CD4-positive, alpha-beta T cell treated with Interferon alpha-2 for 1 hour (primary cell): ENCODE measurements around the gene VPS13D.

ENCODE experiments used
- DNase-seq, 2 donors: peaks; one replicate each; pipeline ENCODE4 v3.0.0-alpha.2; 2020 to 2022

The VPS13D gene

DNA sequence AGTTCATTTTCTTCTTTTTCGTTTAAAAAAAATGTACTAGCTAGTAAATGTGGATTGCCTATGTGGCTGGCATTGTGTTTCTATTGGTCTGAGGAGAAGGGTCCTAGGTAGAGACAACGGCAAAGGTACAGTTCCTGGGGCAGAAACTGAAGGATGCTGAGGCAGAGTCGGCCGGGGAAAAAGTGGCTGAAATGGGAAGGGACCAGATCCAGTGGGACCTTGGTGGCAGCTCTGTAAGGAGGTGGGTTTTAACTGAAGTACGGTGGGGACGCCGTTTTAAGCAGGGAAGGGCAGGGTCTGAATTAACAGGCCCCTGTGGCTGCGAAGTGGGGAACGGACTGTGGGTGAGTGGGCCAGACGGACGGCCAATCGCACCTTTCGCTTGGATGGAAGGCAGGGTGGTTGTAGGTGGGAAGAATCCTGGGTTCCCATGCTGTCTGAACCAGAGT lies 420 bp upstream of the VPS13D start:
- no peak for DNase-seq

DNA sequence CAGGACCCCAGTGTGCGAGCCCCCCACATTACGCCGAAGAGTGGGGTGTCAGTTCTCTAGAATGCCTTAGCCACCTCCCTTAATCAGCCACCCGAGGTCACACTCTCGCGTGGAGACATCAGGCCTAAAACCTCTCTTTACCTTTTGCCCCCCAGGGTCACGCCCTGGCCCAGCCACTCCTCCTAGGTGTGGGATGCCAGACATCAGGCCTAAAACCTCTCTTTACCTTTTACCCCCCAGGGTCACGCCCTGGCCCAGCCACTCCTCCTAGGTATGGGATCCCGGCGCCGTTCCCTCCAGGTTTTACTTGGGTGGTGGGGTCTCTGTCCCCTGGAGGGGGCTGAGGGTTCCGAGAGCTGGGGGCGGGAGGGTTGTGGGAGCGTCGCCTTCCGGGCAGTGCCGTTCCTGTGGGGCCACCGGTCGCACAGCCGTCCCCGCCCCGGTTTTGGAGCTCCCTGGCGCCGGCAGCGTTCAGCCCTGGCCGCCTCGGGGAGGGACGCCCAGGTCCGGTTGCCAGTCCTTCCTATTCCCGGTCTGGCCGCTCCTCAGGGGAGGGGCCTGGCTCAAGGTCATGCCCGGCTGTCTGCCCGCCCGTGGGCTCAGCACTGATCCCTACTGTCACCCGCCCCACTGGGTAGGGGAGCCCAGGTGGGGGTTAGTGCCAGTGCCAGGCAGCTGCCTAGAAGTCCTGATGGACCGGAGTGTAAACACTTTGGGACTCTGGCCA lies 882 bp downstream of the VPS13D start:
- peak in 1 of 2 donors; percentile 28 for DNase-seq

DNA sequence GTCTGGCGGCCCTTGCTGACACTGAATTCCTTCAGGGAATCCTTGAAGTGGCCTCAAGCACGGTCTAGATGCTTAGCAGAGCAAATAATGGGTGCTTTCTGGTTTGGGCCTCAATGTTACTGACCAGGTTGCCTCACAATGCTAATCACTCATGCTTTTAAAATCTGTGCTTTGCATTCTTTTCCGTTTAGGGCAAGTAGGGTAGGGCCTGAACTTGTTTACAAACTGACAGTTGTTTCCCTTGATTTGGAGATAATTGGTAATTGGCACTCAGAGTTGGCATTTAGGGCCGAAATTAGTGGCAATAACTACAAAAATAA lies 1.4 kb downstream of the VPS13D start:
- DNase-seq, result no peak

DNA sequence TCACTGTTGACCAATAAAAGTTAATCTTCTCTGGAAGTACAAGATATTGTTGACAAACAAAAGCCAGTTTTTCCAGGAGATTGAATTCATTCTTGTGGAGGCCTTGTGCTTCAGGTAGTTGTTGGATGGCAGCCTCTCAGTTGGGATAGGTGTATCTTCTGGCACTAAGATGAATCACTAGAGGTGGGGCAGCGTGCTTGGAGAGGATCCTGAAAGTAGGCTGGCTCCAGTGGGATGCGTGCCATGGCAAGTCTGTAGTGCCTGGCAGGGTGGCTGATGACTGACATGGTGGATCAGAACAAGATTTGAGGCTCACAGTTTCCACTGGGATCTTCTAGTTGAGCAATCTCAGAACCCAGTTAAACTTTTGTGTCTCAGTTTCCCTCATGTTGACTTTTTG lies 2.4 kb downstream of the VPS13D start:
- no peak for DNase-seq

DNA sequence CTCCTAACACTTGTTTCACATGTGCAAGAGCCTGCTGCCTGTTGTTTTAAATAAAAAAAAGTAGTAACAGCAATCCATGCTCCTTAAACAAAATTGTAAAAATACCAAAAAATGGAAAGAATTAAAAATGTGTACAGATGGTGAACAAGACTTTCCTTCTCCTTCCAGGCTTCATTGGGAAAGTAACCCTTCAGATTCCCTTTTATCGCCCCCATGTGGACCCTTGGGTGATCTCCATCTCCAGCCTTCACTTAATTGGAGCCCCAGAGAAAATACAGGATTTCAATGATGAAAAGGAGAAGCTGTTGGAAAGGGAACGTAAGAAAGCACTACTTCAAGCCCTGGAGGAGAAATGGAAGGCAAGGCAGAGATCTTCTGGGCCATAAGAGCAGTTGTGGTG lies 14.2 kb downstream of the VPS13D start:
- peak in 1 of 2 donors; percentile 27 for DNase-seq

DNA sequence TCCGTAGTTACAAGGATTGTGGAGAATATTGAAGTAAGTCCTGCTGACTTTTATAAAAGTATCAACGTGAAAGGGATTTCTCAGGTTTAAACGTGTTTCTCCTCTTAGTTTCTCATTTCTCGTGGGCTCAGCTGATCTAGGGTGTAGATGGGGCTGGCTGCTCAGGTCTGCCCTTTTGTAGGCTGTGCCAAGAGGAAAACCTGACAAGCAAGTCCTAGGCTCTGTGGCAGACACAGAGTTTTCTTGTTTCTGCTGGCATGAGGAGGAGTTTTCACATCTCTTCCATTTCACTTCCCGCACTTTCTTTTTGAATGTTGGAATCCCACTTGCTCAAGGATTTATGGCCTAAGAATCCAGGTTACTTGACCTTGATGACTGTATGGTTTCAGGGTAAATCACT lies 14.8 kb downstream of the VPS13D start:
- DNase-seq, result no peak

DNA sequence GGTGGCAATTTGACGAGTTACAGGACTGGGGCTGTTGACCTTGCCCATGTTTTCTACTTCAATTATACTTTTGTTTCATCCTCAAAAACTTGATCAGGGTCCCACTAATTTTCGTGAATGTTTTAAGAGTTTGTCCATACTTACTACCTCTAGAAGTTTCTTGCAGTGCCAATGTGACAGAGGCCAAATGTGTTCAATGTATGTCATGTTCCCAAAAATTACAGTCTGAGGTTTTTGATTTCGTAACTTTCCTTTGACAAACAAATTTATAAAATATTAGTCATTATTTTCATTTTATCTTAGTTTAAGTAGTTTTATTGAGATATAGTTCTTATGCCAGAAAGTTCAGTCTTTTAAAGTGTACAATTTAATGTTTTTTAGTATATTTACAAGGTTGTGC lies 15.3 kb downstream of the VPS13D start:
- no peak for DNase-seq

DNA sequence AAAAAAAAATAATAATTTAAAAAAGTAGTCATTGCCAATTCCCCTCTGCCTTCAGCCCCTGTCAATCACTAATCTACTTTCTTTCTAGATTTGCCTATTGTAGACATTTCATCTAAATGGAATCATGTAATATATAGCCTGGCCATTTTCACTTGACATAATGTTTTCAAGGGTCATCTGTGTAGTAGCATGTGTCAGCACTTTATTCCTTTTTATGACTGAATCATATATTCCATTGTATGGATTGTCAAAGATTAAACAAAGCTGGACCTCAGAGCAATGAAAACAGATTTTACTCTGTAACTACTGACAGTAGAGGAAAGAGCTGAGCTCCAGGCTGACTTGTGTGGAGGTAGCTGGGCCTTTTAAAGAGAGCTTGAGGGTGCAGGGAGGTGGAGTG lies 15.9 kb downstream of the VPS13D start:
- DNase-seq, result no peak

DNA sequence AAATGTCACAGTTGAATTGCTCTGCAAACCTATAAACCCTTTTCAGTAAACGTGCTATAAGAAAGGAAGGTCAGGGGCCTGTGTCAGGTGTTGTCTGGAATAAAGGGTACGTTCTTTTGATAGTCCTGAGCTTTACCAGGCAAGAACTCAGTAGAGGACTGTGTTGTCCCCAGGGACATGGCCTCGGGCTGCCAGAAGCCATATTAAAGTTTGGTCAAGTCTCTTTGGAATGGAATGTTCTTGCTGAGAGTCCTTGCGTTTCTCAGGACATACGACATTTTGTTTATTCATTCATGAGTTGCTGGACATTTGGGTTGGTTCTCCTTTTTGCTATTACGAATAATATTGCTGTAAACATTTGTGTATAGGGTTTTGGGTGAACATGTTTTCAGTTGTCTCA lies 16.8 kb downstream of the VPS13D start:
- no peak for DNase-seq

DNA sequence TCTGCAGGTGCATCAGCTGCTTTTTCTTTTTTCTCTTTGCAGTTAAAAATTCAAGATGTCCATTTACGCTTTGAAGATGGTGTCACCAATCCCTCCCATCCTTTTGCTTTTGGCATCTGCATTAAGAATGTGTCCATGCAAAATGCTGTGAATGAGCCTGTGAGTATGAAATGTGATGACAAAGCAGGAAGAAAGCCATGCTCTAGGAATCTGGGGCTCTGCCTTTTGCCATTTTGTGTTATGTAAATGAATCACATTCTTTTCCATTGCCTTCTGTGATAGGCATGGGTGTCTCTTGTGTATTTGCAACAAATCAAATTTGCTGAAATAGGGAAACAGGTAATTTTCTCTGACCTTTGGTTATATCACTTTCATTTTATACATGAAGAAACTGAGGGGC lies 19.4 kb downstream of the VPS13D start:
- DNase-seq, result no peak

DNA sequence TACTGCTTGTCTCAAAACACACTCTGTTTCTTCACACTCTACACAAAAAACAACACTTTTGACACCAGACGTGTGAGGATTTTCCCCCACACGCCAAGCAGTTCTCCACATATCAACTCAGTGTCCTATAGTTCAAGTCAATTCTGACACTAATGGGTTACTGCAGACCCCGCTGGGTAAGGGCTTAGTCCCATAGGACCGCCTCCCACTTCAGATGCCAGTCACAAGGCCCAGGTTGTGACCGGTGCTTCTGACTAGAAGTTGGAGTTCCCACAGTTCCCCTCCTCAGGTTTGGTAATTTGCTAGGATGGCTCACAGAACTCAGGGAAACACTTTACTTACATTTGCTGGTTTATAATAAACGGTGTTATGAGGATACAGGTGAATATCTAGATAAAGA lies 19.9 kb downstream of the VPS13D start:
- DNase-seq, result no peak

DNA sequence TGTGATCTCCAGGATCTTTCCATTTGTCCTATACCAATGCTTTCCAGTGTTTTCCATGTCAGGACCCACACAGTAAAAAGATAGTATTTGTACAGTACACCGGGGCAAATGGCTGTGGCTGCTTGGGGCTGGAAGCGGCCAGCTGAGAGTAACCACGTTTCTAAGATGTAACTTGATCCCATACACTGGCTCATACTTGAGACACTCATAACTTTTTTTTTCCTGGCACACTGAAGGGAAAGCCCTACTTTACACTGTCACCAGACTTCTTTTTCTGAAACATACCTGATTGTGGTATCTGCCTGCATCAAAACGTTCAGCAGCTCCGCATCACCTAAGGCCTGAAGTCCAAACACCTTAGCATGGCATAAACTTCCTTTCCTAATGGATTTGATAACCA lies 21.6 kb downstream of the VPS13D start:
- no peak for DNase-seq

DNA sequence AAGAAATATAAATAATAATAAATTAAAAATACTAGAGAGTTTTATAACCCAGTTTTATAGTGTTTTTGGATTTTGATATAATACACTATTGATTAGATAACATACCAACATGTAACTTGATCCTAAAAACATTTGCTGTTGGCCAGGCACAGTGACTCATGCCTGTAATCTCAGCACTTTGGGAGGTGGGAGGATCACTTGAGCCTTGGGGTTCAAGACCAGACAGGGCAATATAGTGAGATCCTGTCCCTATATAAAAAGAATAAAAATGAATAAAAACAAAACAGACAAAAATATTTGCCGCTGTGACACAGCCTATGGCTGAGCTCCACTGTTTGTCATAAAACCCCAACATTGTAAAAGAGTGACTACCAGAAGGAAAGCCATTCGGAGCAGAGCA lies 26.1 kb downstream of the VPS13D start:
- no peak for DNase-seq

DNA sequence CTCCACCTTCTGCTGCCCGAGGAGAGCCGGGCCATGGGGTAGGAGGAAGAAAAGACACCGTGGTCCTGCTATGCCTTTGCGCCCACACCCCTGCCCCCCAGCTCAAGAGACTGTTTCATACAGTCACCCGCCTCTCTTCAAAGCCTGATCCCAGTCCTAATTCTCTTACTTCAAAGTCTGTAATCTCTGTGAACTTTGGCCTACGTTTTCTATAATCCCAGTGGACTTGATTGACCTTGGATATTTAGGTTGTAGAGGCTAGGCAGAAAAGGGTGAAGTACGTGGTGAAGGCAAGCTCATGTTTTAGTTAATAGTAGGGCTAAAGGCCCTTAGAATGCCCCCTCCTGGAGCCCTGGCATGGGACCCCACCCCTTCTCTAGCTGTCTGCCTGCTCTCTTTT lies 28.4 kb downstream of the VPS13D start:
- DNase-seq, result no peak

DNA sequence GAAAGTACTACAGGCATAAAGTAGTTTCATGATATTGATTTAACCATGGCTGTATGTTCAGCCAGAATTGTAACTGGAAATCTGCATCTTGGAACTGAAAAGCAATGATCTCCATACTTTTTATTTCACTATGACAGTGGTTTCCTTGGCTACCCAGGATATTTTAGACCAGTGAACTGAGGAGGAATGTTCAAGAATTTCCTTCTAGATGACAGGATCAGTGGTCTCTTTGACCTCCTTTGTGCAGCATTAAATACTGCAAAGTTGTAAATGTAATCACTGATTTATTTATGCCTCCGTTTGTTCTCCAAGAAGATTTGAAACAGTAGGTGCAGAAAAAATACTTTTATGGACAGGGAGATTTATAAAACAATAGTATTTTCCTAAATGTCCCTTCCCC lies 39.5 kb downstream of the VPS13D start:
- DNase-seq, result no peak

DNA sequence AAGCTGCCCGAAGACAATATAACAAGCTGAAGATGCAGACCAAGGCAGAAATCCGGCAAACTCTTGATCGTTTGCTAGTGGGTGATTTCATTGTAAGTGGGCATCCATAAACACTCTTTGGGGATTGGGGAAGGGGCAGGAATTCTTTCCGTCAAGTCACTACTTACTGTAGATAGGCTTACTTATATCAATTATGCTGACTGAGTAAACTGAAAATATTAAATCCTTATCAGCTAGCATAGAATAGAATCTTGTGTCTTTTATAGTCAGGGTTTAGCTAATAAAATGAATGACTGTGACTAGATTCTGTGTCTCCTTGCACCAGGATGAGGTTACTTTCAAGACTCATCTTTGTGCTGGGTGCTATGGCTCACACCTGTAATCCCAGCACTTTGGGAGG lies 41.2 kb downstream of the VPS13D start:
- no peak for DNase-seq

DNA sequence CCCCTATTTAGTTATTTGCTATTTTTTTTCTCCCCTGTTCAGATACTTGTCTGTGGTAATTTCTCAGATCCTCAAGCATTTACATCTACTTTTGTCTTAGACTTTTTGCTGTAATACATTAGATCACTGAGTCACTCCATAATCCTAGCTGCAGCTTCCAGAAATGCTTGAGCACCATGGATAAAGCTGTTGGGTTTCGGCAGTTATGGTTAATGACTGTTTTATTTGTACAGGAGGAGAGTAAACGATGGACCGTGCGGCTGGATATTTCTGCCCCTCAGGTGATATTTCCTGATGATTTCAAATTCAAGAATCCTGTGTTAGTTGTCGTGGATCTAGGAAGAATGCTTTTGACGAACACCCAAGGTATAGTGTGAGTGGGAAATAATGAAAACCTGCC lies 42.9 kb downstream of the VPS13D start:
- DNase-seq, result no peak

DNA sequence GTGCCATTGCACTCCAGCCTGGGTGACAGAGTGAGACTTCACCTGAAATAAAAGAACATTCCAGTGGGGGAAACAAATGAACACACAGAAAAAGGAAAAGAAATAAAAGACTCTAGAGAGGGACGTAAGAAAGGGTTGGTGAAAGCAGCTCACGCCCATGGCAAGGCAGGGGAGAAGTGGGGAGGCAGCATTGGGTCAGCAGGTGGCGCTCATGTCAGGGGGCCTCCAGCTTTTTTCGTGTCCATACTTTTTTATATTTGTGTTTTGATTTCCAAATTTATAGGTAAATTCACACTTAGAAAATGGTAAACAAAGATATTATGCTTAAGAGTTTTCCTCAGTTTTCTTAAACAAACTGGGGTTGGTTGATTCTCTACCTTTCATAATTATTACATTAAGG lies 45.5 kb downstream of the VPS13D start:
- peak; percentile 3 to 35 for DNase-seq

DNA sequence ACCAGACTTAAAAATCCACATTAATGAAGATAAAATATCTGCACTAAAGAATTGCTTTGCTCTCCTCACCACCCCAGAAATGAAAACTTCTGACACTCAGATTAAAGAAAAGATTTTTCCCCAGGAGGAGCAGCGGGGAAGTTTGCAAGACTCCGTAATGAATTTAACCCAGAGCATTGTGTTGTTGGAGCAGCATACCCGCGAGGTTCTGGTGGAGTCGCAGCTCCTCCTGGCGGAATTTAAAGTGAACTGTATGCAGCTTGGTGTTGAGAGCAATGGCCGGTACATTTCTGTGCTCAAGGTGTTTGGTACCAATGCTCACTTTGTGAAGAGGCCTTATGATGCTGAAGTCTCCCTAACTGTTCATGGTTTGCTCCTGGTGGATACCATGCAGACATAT lies 46.4 kb downstream of the VPS13D start:
- DNase-seq, result peak; percentile 2 to 36

DNA sequence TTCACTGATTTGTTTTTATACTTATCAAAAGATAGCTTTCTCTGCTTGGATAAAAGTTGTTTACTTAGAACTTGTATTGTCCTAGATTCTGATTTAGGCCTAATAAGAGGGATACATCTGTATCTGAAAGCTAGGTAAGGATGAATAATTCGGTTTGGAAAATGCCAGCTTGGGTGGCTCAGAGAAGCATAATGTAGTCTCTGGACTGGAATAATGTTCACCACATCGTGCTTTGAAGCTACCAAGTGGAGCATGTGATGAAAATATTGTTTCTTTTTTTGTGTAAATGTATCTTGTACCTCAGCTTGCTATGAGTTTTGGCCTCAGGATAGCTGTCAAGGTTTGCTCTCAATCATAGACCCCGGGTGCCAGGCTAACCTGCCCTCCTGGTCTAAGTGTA lies 49.2 kb downstream of the VPS13D start:
- DNase-seq, result no peak

DNA sequence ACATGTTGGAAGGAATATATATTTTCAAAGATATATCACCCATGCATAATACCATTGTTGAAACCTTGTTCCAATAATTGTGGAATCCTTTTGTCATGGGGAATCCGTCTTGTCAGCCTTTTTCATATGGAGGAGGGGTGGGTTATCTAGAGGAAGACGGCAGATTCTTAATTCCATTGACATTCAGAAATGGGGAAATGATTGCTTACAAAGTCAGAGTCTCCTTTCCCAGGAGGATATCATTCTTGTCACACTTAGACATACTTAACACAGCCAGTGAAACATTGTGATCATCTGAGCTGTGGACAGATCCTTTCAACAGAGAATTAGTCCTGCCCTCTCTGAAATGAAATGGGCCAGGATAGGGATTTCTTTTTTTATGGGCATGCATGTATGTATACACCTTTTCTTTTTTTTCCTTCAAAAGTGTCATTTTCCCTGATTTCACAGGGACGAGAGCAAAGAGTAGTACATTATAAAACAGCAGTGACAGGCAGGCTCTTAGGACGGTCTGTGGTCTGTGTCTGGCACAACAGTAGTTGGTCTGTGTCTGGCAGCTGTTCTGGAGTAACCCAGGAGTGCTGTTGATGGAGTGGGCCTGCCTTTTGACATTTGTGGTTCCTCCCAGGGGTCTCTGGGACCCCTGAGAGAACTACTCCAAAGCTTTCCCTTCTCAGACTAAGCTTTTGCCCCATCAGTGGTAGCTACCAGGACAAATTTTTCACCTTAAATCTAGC lies 50.1 kb downstream of the VPS13D start:
- DNase-seq, result no peak

DNA sequence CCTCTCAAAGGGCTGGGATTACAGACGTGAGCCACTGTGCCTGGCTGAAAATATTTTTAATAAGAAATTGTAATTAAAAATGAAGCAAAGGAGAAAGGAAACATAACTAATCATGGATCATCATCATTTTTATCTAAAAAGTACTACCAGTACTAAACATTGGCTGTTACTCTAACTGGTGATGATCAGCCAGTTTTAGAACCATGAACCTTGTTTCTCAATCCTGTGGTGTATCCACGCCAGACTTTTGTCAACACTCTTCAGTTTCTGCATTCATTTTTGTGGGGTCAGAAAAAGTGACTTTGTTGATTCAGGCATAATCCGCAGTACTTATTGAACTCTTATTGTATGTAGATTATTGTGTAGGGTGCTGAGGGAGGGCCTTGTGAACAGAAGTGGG lies 52.3 kb downstream of the VPS13D start:
- DNase-seq, result no peak

DNA sequence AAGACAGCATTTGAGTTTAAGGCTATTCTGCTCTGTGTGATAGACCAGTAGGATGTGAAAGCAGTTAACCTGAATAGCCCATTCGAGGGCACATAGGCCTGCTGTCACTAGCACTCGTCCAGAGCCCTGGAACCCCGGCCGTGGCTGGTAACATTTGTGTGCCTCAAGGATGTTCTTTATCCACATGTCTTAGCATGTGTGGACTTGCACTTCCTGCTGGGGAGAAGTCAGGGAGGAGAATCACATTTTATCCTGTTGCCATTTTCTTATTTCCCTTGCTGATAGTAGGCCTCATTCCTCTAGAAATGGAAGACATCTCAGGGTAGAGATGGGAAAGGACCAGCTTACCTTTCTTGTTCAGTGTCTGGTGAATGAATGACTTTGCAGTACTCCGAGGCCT lies 54.7 kb downstream of the VPS13D start:
- no peak for DNase-seq

DNA sequence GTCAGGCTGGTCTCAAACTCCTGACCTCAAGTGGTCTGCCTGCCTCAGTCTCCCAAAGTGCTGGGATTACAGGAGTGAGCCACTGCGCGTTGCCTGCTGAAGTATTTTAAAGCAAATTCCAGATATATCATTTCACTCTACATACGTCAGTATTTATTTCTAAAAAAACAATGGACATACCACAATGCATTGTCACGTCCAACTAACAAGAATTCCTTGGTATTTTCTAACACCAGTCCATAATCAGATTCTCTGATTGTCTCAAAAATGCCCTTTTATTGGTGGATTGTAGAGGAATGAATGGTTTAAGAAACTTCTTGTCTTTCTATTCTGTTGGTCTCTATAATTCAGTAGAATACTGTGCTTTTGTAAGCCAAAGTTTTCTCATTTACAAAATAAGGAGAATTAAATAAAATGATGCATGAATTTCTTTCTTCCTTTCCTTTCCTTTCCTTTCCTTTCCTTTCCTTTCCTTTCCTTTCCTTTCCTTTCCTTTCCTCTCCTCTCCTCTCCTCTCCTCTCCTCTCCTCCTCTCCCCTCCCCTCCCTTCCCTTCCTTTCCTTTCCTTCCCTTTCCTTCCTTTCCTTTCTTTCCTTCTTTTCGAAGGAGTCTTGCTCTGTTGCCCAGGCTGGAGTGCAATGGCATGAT lies 55.8 kb downstream of the VPS13D start:
- DNase-seq, result no peak
